Measurements from ENCODE around the gene RELN.
A peak's percentile ranks its signal among the peaks of the same experiment; 100 is the strongest.
"Not testable (repeated sequence)": the region's sequence is repeated elsewhere in the genome, so short reads cannot be mapped to it uniquely, and the experiment has no call there.

Gene RELN

GRCh38 chr7:103824251-103824650 is 165.2 kb downstream of the RELN start:
- no peak for DNase-seq

- no peak for DNase-seq
These were observed 166.4 kb downstream of the RELN start for GRCh38 chr7:103823084-103823483.

GRCh38 chr7:103821092-103821491 is 168.4 kb downstream of the RELN start:
- DNase-seq = no peak

GRCh38 chr7:103815972-103816371 is 173.5 kb downstream of the RELN start:
- not testable (repeated sequence) for DNase-seq

GRCh38 chr7:103813970-103814369 is 175.5 kb downstream of the RELN start:
- no peak for DNase-seq

- peak; percentile 13 for DNase-seq
These were observed 177.5 kb downstream of the RELN start for GRCh38 chr7:103811997-103812396.

- DNase-seq = no peak
These were observed 178.2 kb downstream of the RELN start for GRCh38 chr7:103811290-103811689.

GRCh38 chr7:103810112-103810744 is 179.2 kb downstream of the RELN start:
- DNase-seq = no peak

- DNase-seq = no peak
These were observed 180.0 kb downstream of the RELN start for GRCh38 chr7:103809229-103809994.

GRCh38 chr7:103805346-103805745 is 184.1 kb downstream of the RELN start:
- DNase-seq = no peak

GRCh38 chr7:103803631-103804030 is 185.8 kb downstream of the RELN start:
- no peak for DNase-seq

GRCh38 chr7:103799298-103799697 is 190.2 kb downstream of the RELN start:
- DNase-seq = no peak

GRCh38 chr7:103797647-103798307 is 191.7 kb downstream of the RELN start:
- no peak for DNase-seq

- DNase-seq = no peak
These were observed 193.0 kb downstream of the RELN start for GRCh38 chr7:103796327-103796962.

- DNase-seq = no peak
These were observed 193.7 kb downstream of the RELN start for GRCh38 chr7:103795787-103796186.

GRCh38 chr7:103795107-103795506 is 194.4 kb downstream of the RELN start:
- DNase-seq = no peak

GRCh38 chr7:103794424-103794823 is 195.0 kb downstream of the RELN start:
- no peak for DNase-seq

GRCh38 chr7:103793614-103794013 is 195.8 kb downstream of the RELN start:
- DNase-seq = no peak

GRCh38 chr7:103791894-103792293 is 197.6 kb downstream of the RELN start:
- no peak for DNase-seq

GRCh38 chr7:103787041-103787440 is 202.4 kb downstream of the RELN start:
- not testable (repeated sequence) for DNase-seq

- DNase-seq = no peak
These were observed 204.7 kb downstream of the RELN start for GRCh38 chr7:103784646-103785286.

GRCh38 chr7:103781409-103781808 is 208.0 kb downstream of the RELN start:
- DNase-seq = no peak

GRCh38 chr7:103780561-103780960 is 208.9 kb downstream of the RELN start:
- DNase-seq = not testable (repeated sequence)
